H1 (cell line): Measurements from ENCODE around the gene STEEP1. TPM values are rescaled to one million over a fixed set of nuclear protein-coding genes. Genes with fewer than 3 reads are reported as not detected.

Experiments used
- CTCF ChIA-PET: fragments of 300-600 bp; sonication (Branson Sonifier 250); formaldehyde crosslinking; loops from one replicate; lab custom pipeline; 2021; ENCODE audit not compliant: partially characterized antibody; lab: Charles Lee
- POLR2A ChIA-PET: fragments of 300-600 bp; sonication (Branson Sonifier 250); formaldehyde crosslinking; loops from one replicate; lab custom pipeline; 2021; ENCODE audit warnings: inconsistent platforms; ENCODE audit not compliant: partially characterized antibody; lab: Charles Lee
- DNase-seq, 2 experiments: peaks; one replicate each; pipeline versions ENCODE4 v3.0.0 to v3.0.0-alpha.2; 2010 to 2022; ENCODE audit warnings: low spot score in 2 of 2, low read depth in 1 of 2, mixed read lengths in 1 of 2
- FAIRE-seq: peaks from 2 replicates; lab custom pipeline; 2011; peaks lifted over from hg19 to GRCh38; lab: Jason Lieb, UNC
- H2AFZ ChIP-seq: 2 replicates; pipeline ENCODE4 v1.8.1; 2012; ENCODE audit warnings: low read length, inconsistent platforms
- H2AK5ac ChIP-seq: 2 replicates; pipeline ENCODE4 v1.6.1; 2013; ENCODE audit warnings: low read depth, low read length
- H2BK120ac ChIP-seq: replicated peaks from 2 replicates; pipeline ENCODE3; 2013; ENCODE audit warnings: low read depth, low read length, inconsistent platforms
- H2BK12ac ChIP-seq: 2 replicates; pipeline ENCODE4 v1.6.1; 2013; ENCODE audit warnings: low read depth, low read length
- H2BK15ac ChIP-seq: 2 replicates; pipeline ENCODE4 v1.6.1; 2013; ENCODE audit warnings: low read length
- H2BK20ac ChIP-seq: 2 replicates; pipeline ENCODE4 v1.6.1; 2013; ENCODE audit warnings: low read length
- H2BK5ac ChIP-seq: 2 replicates; pipeline ENCODE4 v1.6.1; 2013; ENCODE audit warnings: low read depth, low read length
- H3K14ac ChIP-seq: 2 replicates; pipeline ENCODE4 v1.6.1; 2013; ENCODE audit warnings: inconsistent platforms; ENCODE audit not compliant: insufficient read length
- H3K18ac ChIP-seq: 2 replicates; pipeline ENCODE4 v1.6.1; 2013; ENCODE audit warnings: low read length; ENCODE audit errors: extremely low read depth
- H3K23ac ChIP-seq: 2 replicates; pipeline ENCODE4 v1.6.1; 2013; ENCODE audit warnings: inconsistent platforms; ENCODE audit not compliant: insufficient read length
- H3K23me2 ChIP-seq: 2 replicates; pipeline ENCODE4 v1.6.1; 2013; ENCODE audit warnings: low read depth, low read length
- H3K27ac ChIP-seq: 2 replicates; pipeline ENCODE4 v1.6.1; 2011; ENCODE audit warnings: low read depth, low read length, inconsistent platforms
- H3K27me3 ChIP-seq, 4 experiments: replicated peaks in 1 of 4; 1 replicate in 1 of 4; 2 replicates in 3 of 4; pipeline versions ENCODE4 v1.6.1 to v1.8.1; 2011 to 2013; ENCODE audit warnings: low read length in 3 of 4, mild to moderate bottlenecking in 3 of 4, inconsistent platforms in 2 of 4, mixed read lengths in 2 of 4, moderate library complexity in 1 of 4; ENCODE audit not compliant: control insufficient read depth in 3 of 4, insufficient read depth in 3 of 4; ENCODE audit errors: extremely low read depth in 1 of 4
- H3K36me3 ChIP-seq, 4 experiments: 2 replicates each; pipeline versions ENCODE4 v1.6.1 to v1.8.1; 2011 to 2013; ENCODE audit warnings: mild to moderate bottlenecking in 4 of 4, low read length in 3 of 4, moderate library complexity in 2 of 4, control low read depth in 1 of 4, inconsistent platforms in 1 of 4; ENCODE audit not compliant: insufficient read depth in 4 of 4, control insufficient read depth in 2 of 4
- H3K4ac ChIP-seq: replicated peaks from 2 replicates; pipeline ENCODE3; 2013; ENCODE audit warnings: low read length, low read depth, mixed read lengths, inconsistent platforms; ENCODE audit not compliant: insufficient read length
- H3K4me1 ChIP-seq, 4 experiments: replicated peaks in 1 of 4; 1 replicate in 1 of 4; 2 replicates in 3 of 4; pipeline versions ENCODE4 v1.6.1 to v1.8.1; 2011 to 2013; ENCODE audit warnings: low read length in 3 of 4, inconsistent platforms in 2 of 4, mixed read lengths in 1 of 4; ENCODE audit not compliant: insufficient read depth in 4 of 4, control insufficient read depth in 3 of 4
- H3K4me2 ChIP-seq, 2 experiments: 2 replicates each; pipeline versions ENCODE4 v1.6.1 to v1.8.1; 2011 to 2013; ENCODE audit warnings: low read depth in 2 of 2, low read length in 2 of 2, control low read depth in 1 of 2, inconsistent platforms in 1 of 2, mild to moderate bottlenecking in 1 of 2; ENCODE audit not compliant: insufficient read depth in 1 of 2
- H3K4me3 ChIP-seq, 4 experiments: fragments of 200-600, 300-600 bp in 1 of 4; sonication (generic), shearing (Covaris generic), sonication (Bioruptor Twin) in 1 of 4; 2 replicates each; pipeline versions ENCODE4 v1.5.1 to v1.8.1; 2011 to 2016; ENCODE audit warnings: low read length in 4 of 4, low read depth in 3 of 4, control low read depth in 2 of 4, inconsistent platforms in 2 of 4, mild to moderate bottlenecking in 2 of 4, mixed read lengths in 1 of 4, moderate library complexity in 1 of 4; ENCODE audit not compliant: insufficient read depth in 2 of 4; ENCODE audit errors: extremely low read depth in 1 of 4
- H3K56ac ChIP-seq: replicated peaks from 2 replicates; pipeline ENCODE3; 2013; ENCODE audit warnings: low read depth, mild to moderate bottlenecking, mixed read lengths, low read length, inconsistent platforms; ENCODE audit not compliant: insufficient read length
- H3K79me1 ChIP-seq: 2 replicates; pipeline ENCODE4 v1.6.1; 2013; ENCODE audit warnings: low read depth, low read length, control low read depth
- H3K79me2 ChIP-seq, 2 experiments: 2 replicates each; pipeline versions ENCODE4 v1.6.1 to v1.8.1; 2012 to 2013; ENCODE audit warnings: low read length in 2 of 2, mild to moderate bottlenecking in 2 of 2, inconsistent platforms in 1 of 2; ENCODE audit not compliant: insufficient read depth in 2 of 2, control insufficient read depth in 1 of 2
- H3K9ac ChIP-seq, 4 experiments: replicated peaks in 1 of 4; 1 replicate in 1 of 4; 2 replicates in 3 of 4; pipeline versions ENCODE4 v1.6.1 to v1.8.1; 2011 to 2013; ENCODE audit warnings: low read depth in 3 of 4, low read length in 3 of 4, control low read depth in 2 of 4, mild to moderate bottlenecking in 2 of 4, moderate library complexity in 2 of 4, inconsistent platforms in 1 of 4; ENCODE audit errors: extremely low read depth in 1 of 4
- H3K9me3 ChIP-seq, 2 experiments: 2 replicates each; pipeline versions ENCODE4 v1.6.1 to v1.8.1; 2012 to 2013; ENCODE audit warnings: mild to moderate bottlenecking in 2 of 2, moderate library complexity in 2 of 2, control low read depth in 1 of 2, inconsistent platforms in 1 of 2, low read depth in 1 of 2, low read length in 1 of 2, mixed read lengths in 1 of 2; ENCODE audit not compliant: insufficient read depth in 2 of 2
- H4K20me1 ChIP-seq, 2 experiments: replicated peaks in 1 of 2; 2 replicates each; pipeline versions ENCODE3 to v1.8.1; 2011 to 2013; ENCODE audit warnings: inconsistent platforms in 2 of 2, low read length in 2 of 2, mild to moderate bottlenecking in 1 of 2; ENCODE audit not compliant: insufficient read depth in 2 of 2, control insufficient read depth in 1 of 2
- H4K5ac ChIP-seq: 2 replicates; pipeline ENCODE4 v1.6.1; 2013; ENCODE audit warnings: low read length, low read depth, mixed read lengths, inconsistent platforms; ENCODE audit not compliant: insufficient read length
- H4K8ac ChIP-seq: 2 replicates; pipeline ENCODE4 v1.8.0; 2013; ENCODE audit warnings: mild to moderate bottlenecking, moderate library complexity, low read length, inconsistent platforms; ENCODE audit not compliant: insufficient read depth; ENCODE audit errors: extremely low read depth
- H4K91ac ChIP-seq: replicated peaks from 2 replicates; pipeline ENCODE3; 2013; ENCODE audit warnings: low read length, mixed read lengths, inconsistent platforms; ENCODE audit not compliant: insufficient read length
- CBX5 ChIP-seq: fragments of 300-800, 300-1000 bp; sonication (generic); IDR thresholded peaks from 2 replicates; pipeline ENCODE4 v1.7.1; 2016; ENCODE audit warnings: antibody characterized with exemption, low read length, low read depth
- CHD1 ChIP-seq: IDR thresholded peaks from 2 replicates; pipeline ENCODE4 v1.6.1; 2012; ENCODE audit warnings: low read depth, low read length, improper control_type of control experiment
- GTF2F1 ChIP-seq: IDR thresholded peaks from 2 replicates; pipeline ENCODE4 v1.6.1; 2012; ENCODE audit warnings: low read depth, low read length, improper control_type of control experiment, borderline replicate concordance
- JUN ChIP-seq: IDR thresholded peaks from 2 replicates; pipeline ENCODE4 v1.6.1; 2011; ENCODE audit warnings: low read depth, mild to moderate bottlenecking, improper control_type of control experiment, low read length
- JUND ChIP-seq: IDR thresholded peaks from 2 replicates; pipeline ENCODE4 v1.6.1; 2011; ENCODE audit warnings: mild to moderate bottlenecking, improper control_type of control experiment, low read length
- POLR2AphosphoS5 ChIP-seq: IDR thresholded peaks from 2 replicates; pipeline ENCODE4 v1.6.1; 2011; ENCODE audit warnings: low read depth, low read length
- SIN3A ChIP-seq, 2 experiments: IDR thresholded peaks in 1 of 2; conservative IDR thresholded peaks in 1 of 2; 2 replicates each; pipeline ENCODE4 v1.6.1; 2011 to 2012; ENCODE audit warnings: low read length in 2 of 2, improper control_type of control experiment in 1 of 2, low read depth in 1 of 2, mild to moderate bottlenecking in 1 of 2
- SIX5 ChIP-seq: IDR thresholded peaks from 2 replicates; pipeline ENCODE4 v1.6.1; 2011; ENCODE audit warnings: mild to moderate bottlenecking, low read depth, low read length
- TAF1 ChIP-seq: IDR thresholded peaks from 2 replicates; pipeline ENCODE4 v1.6.1; 2011; ENCODE audit warnings: mild to moderate bottlenecking, low read depth, low read length
- WGBS, 2 experiments: shearing (Covaris generic) in 1 of 2; methylation state at CpG; one replicate each; pipeline versions ENCODE4 v1.1.6 to v1.1.7; 2013 to 2015; ENCODE audit warnings: low lambda C conversion rate in 2 of 2, mixed read lengths in 2 of 2, inconsistent platforms in 1 of 2, low coverage in 1 of 2, missing lambda C conversion rate in 1 of 2; ENCODE audit not compliant: insufficient replicate concordance in 2 of 2, insufficient coverage in 1 of 2, insufficient read length in 1 of 2; ENCODE audit errors: extremely low coverage in 1 of 2, missing lambda C conversion rate in 1 of 2; 5-methylcytosine and 5-hydroxymethylcytosine counted together
- polyA plus RNA-seq, 7 experiments: library from polyadenylated mRNA; depleted of rRNA in 3 of 7; stranded (reverse) in 5 of 7; unstranded in 2 of 7; fragments of >200 nt in 5 of 7; fragments of 200-250 nt in 2 of 7; gene quantifications; 1 replicate in 5 of 7; 2 replicates in 1 of 7; 4 replicates in 1 of 7; pipeline versions ENCODE4 v1.2.1 to v1.2.3, GENCODE V29; 2011 to 2013; ENCODE audit warnings: missing spikeins in 2 of 7, mixed read lengths in 2 of 7
- total RNA-seq: library from RNA; stranded (reverse); fragmentation: NEBNext Ultra II Directional; extraction: Animal tissue kit (Norgen Biotek cat#: 25700); gene quantifications from 2 replicates; pipeline ENCODE4 v1.2.1, GENCODE V29; 2021
- TF ChIP-seq, protein P1 (sequence below): IDR thresholded peaks from 2 replicates; pipeline ENCODE4 v1.6.1; 2012; ENCODE audit warnings: inconsistent platforms

STEEP1 gene
- total and polyA plus RNA-seq, 2 of the 8 experiments (the other 6 are each of a cell fraction or from before 2014, with no cell fraction given), result 9.2 to 29.7 TPM

GRCh38 chrX:119574394-119575266 lies 9.4 kb upstream of the STEEP1 start, which contains the start of gene UBE2A:
TSS of gene UBE2A (plus strand) at chrX:119574563. CDS start at chrX:119574712, 149 bp downstream.
- peak within 1 kb of the TSS; percentile 62 to 83 (median 71) for H3K9ac ChIP-seq
- peaks cover 2% of the 10 kb centered on the region; the same call in 1 of the 2 replicates for H3K23me2 ChIP-seq
- peak within 1 kb of the TSS; percentile 96 for H4K8ac ChIP-seq
- no peak within 1 kb of the TSS for H2BK120ac ChIP-seq
- no peak within 1 kb of the TSS for H2BK15ac ChIP-seq
- ChIA-PET POLR2A (interaction anchor here (0.6 to 3.0 kb wide), 28 partner anchors 9 to 278 kb away, joined by 3 to 17 read pairs (median 4); partner anchors contain the start of genes NKRF, RPL39, SOWAHD and STEEP1), CTCF (interaction anchor here (0.8 to 1.4 kb wide), 5 partner anchors 9 to 105 kb away, joined by 3 to 6 read pairs (median 3); partner anchors contain the start of gene NKRF)
- H2BK12ac ChIP-seq, result no peak within 1 kb of the TSS
- no peaks in the 10 kb centered on the region for H4K20me1 ChIP-seq
- no peak within 1 kb of the TSS for H4K5ac ChIP-seq
- peak within 1 kb of the TSS; percentile 58; the same call in 1 of the 2 replicates for H3K27ac ChIP-seq
- H3K4me3 ChIP-seq, result peak within 1 kb of the TSS; percentile 55 to 87 (median 64)
- no peak within 1 kb of the TSS for H3K56ac ChIP-seq
- H2BK5ac ChIP-seq, result no peak within 1 kb of the TSS
- DNase-seq (peak; percentile 78 to 89), FAIRE-seq (no peak)
- H3K79me1 ChIP-seq, result no peaks in the 10 kb centered on the region
- H4K91ac ChIP-seq, result no peak within 1 kb of the TSS
- peak within 1 kb of the TSS; percentile 61 to 80 for H3K4me2 ChIP-seq
- WGBS, 2 experiments, result 0% methylated on average over 2 of the region's 86 CpGs; no CpG with 5 or more reads in 1 of the 2 experiments
- no peaks in the 10 kb centered on the region for H3K27me3 ChIP-seq
- H3K79me2 ChIP-seq, result peaks cover 0 to 8% of the 10 kb centered on the region in 2 experiments; a peak in 2 of 4 replicates
- no peak within 1 kb of the TSS for H3K23ac ChIP-seq
- H3K9me3 ChIP-seq, result no peaks in the 10 kb centered on the region
- no peak within 1 kb of the TSS for H2AK5ac ChIP-seq
- H3K14ac ChIP-seq, result no peak within 1 kb of the TSS
- peaks cover 0 to 6% (median 0%) of the 10 kb centered on the region in 4 experiments; a peak in 2 of 8 replicates for H3K36me3 ChIP-seq
- H3K4me1 ChIP-seq, result peaks cover 0 to 4% (median 0%) of the 10 kb centered on the region in 4 experiments; a peak in 1 of 7 replicates
- H3K4ac ChIP-seq, result no peak within 1 kb of the TSS
- no peak within 1 kb of the TSS for H2BK20ac ChIP-seq
- H2AFZ ChIP-seq, result no peak within 1 kb of the TSS
- no peak within 1 kb of the TSS for H3K18ac ChIP-seq
- no peak for TF ChIP-seq GTF2F1
- TF ChIP-seq SIX5, result 0 out of 2 replicates have a peak, but pooled peaks have one; percentile 20
- peak; percentile 90 for TF ChIP-seq CHD1
- TF ChIP-seq TAF1, result peak; percentile 99
- TF ChIP-seq, protein P1, sequence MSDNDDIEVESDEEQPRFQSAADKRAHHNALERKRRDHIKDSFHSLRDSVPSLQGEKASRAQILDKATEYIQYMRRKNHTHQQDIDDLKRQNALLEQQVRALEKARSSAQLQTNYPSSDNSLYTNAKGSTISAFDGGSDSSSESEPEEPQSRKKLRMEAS, result no peak
- no peak for TF ChIP-seq JUN
- no peak for TF ChIP-seq CBX5
- peak in 1 of 2 experiments; percentile 68; a peak in 2 of 4 replicates for TF ChIP-seq SIN3A (conservative IDR thresholded peaks at IDR 0.05 in 1 of 2, IDR thresholded peaks at IDR 0.05 in 1 of 2; ENCODE audit: low read depth in 1 of 2, low read length in 2 of 2)
- TF ChIP-seq JUND, result peak; percentile 92
- peak; percentile 96 for TF ChIP-seq POLR2AphosphoS5
